C4-2B (cell line): ENCODE data around the gene CTSE.

Experiments used
- CTCF ChIP-seq: fragments of 450-650 bp; conservative IDR thresholded peaks from 2 replicates; pipeline ENCODE4 v1.5.1; 2017; ENCODE audit warnings: mild to moderate bottlenecking
- ZFX ChIP-seq: fragments of 450-650 bp; IDR thresholded peaks from 2 replicates; pipeline ENCODE4 v1.6.1; 2017

GRCh38 chr1:206040328-206040727, 16.6 kb upstream of the CTSE start:
- TF ChIP-seq CTCF: no peak
- no peak for TF ChIP-seq ZFX
